HG02852 (cell line): Measurements from ENCODE around the gene ZC3H12D.
"Not testable (repeated sequence)": the region's sequence is repeated elsewhere in the genome, so short reads cannot be mapped to it uniquely, and the experiment has no call there.

Experiments
- ATAC-seq: cut with Tn5 transposase; IDR thresholded peaks from one replicate; pipeline ENCODE4 v1.9.1; 2021; ENCODE audit warnings: mild to moderate bottlenecking, moderate library complexity; ENCODE audit not compliant: unreplicated experiment

ZC3H12D gene

GRCh38 chr6:149444360-149445094 is 40.3 kb downstream of the ZC3H12D start:
- ATAC-seq, result not testable (repeated sequence)

DNA sequence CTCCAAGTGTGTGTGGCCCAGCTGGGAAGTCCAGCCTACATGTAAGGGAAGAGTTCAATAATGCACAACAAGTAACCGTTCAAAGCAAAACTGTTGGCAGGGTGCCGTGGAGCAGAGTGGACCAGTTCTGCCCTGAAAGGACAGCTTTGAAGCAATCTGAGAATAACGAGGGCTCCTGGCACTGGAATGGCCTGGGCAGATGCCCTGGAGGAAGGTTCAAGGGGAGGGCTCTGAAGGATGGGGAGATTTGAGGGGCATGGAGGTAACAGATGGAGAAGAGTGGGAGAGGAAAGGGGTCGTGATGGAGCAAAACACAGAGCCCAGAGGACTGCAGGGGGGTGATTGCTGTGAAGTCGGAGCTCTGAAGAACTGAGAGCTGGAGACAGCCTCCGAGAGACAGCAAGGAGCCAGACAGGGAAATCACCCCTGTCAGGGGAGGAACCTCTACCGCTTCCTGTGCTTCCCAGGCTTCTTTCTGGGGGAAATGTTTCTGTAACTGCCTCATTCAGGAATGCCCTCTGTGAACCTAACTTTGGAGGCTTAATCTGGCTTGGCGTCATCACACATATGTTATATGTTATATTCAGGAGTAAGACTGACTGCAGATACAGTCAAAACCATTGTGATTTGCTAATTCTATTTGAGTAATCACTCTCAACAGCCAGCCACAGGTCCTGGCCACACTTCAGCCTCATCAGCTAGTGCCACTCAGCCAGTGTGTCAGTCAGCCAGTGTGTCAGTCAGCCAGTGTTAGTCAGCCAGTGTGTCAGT is 41.2 kb downstream of the ZC3H12D start:
- no peak for ATAC-seq

DNA sequence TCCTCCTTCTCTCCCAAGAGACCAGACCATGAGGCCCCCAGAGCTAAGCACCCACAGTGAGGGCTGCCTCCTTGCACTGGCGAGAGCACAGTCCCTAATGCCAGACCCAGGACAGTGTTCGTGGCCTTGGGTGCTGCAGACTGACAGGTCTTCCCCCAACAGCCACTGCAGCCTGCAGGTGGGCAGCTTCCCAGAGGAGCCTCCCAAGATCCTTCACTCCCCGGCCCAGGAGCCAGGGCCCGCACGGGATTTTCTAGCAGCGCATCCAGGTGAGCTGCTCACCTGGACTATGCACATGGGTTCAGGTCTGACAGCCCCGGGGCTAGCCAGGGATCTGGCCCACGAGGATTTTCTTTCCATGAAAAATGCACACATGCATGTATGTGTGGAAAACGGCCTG is 43.1 kb downstream of the ZC3H12D start:
- ATAC-seq, result no peak

GRCh38 chr6:149440735-149441671 is 43.8 kb downstream of the ZC3H12D start:
- ATAC-seq, result no peak

DNA sequence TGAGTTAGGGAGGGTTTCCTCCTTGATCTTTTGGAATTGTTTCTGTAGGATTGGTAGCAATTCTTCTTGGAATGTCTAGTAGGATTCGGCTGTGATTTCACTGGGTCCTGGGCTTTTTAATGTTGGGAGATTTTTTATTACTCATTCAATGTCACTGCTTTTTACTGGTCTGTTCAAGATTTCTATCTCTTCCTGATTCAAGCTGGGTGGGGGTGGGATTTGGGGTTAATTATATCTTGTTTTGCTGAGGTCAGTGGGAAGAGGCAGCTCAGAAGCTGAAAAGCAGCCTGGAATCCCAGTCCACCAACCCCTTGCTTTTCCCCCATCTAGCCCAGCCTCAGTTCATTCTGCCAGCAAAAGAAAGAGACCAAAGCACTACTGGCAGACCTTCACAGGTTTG is 45.2 kb downstream of the ZC3H12D start:
- no peak for ATAC-seq

DNA sequence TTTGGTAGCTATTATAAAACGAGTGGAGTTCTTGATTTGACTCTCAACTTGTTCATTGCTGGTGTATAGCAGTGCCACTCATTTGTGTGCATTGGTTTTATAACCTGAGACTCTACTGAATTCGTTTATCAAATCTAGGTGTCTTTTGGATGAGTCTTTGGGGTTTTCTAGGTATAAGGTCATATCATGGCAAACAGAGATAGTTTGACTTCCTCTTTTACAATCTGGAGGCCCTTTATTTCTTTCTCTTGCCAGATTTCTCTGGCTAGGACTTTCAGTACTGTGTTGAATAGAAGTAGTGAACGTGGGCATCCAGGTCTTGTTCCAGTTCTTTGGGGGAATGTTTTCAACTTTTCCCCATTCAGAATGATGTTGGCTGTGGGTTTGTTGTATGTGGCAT is 46.0 kb downstream of the ZC3H12D start:
- peak; percentile 81 for ATAC-seq

DNA sequence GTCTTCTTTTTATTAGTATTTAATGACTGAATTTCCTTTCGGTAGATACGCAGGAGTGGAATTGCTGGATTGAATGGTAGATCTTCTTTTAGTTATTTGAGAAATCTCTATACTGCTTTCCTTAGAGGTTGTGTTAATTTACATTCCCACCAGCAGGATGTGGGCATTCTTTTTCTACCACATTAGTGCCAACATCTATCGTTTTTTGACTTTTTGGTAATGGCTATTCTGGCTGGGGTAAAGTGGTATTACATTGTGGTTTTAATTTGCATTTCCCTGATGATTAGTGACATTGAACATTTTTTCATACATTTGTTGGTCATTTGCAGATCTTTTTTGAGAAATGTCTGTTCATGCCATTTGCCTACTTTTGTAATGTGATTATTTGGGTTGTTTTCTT is 47.6 kb downstream of the ZC3H12D start:
- ATAC-seq, result no peak

- ATAC-seq, result no peak
Measured at GRCh38 chr6:149436647-149437046, 48.2 kb downstream of the ZC3H12D start.

GRCh38 chr6:149435919-149436586 is 48.8 kb downstream of the ZC3H12D start:
- no peak for ATAC-seq

DNA sequence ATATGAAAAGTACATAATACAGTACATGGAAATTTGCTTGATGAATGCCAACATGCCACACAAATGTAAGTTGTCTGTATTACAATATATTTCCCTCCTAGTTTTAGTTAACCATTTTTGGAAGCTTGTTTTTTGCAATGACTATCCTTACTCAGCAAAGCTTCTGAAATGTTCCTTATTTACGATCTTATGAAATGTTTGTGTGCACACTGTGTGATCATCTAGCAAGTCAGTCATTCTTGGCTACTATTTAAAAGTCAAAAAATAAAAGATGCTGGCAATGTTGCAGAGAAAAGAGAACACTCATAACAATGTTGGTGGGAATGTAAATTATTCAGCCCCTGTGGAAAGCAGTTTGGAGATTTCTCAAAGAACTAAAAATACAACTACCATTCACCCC is 50.9 kb downstream of the ZC3H12D start:
- ATAC-seq, result no peak

DNA sequence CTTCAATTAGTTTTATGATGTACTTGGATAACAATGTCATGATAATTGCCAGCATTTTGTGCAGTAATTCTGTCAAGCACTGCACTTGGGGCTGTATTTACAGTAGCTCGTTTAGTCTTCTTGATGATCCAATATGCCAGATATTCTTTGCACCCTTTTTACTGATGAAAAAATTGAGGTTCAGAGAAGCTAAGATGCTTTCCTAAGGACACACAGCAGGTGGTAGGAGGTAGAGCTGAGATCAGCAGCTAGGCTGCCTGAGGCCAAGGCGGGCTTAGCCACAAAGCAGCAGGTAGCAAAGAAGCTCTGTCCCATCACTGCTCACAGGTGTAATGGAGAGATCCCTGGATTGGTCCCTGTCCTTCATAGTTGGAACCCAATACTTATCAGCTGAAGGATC is 51.4 kb downstream of the ZC3H12D start:
- no peak for ATAC-seq

GRCh38 chr6:149431905-149432775 is 52.7 kb downstream of the ZC3H12D start:
- ATAC-seq, result peak; percentile 83

- no peak for ATAC-seq
Measured at GRCh38 chr6:149429427-149430360, 55.1 kb downstream of the ZC3H12D start.

DNA sequence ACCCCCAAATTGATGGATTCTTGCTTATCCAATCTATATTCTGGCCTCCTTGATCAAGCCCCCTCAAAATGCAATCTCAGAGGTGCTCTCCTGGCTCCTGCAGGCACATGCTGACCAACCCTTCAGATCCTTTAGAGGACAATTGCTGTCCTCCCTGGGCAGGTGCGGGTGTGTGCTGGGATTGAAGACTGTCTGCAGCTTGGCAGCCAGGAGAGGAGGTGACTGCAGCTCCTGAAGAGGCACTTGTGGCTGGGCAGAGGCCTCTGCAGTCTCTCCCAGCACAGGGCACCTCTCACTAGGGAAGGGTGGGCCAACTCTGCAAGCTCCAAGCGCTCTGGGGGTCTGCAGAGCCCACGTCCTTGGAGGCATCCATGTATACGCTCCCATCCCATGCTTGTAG is 56.2 kb downstream of the ZC3H12D start:
- no peak for ATAC-seq

DNA sequence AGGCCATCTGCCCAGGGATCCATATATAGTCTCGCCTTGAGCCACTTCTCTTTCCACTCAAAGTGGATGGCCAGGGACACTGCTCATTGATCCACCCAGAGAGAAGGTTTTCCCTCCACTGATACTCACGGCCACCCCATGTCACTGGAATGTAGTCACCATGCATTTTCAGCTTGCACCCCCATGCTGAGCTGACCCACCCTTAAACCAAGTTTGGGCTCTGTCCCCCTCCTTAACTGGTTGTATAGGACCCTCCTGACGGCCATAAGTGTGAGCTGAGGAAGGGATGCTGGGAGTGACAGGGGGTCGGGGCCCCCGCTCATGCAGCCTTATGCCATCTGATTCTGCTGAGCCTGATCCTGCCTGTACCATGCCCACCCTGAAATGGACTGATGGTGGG is 59.1 kb downstream of the ZC3H12D start:
- no peak for ATAC-seq

- ATAC-seq, result no peak
Measured at GRCh38 chr6:149425224-149425623, 59.6 kb downstream of the ZC3H12D start.

DNA sequence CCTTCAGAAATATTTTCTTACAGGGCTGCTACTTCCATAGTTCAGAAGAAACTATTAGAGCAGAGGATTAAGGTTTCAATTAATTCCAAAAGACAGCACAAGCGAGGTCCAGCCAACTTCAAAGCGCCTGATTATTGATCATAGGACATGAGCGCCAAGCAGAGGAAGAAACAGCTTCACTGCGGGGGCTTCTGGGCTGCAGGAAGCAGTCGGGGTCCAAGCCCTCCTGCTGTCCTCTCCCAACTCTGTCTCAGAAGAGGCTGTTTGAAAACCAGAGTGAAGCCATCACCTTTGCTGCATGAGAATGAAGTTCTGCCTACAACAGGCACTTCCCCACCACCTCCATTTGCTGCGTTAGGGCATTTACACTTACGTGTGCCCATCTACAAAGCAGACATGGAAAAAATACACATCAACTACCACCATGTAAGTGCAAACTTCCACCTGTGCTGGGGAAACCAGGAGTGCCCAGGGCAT is 60.8 kb downstream of the ZC3H12D start:
- no peak for ATAC-seq

DNA sequence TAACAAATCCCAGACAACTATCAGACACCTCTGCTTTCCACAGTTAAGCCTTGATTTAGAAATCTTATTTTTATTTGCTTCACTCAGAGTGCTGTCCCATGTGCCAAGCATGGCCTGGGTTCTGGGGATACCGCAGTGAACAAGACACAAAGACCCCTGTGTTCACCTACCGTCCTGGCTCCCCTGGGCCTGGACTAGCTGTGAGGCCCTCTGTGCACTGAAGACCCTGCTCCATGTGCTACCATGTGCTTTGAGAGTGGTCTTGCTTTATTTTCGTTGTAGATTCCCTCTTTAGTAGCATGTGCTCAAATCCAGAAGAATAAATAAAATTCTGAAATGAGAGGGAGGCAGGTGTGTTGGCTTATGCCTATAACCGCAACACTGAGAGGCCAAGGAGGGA is 62.2 kb downstream of the ZC3H12D start:
- no peak for ATAC-seq

DNA sequence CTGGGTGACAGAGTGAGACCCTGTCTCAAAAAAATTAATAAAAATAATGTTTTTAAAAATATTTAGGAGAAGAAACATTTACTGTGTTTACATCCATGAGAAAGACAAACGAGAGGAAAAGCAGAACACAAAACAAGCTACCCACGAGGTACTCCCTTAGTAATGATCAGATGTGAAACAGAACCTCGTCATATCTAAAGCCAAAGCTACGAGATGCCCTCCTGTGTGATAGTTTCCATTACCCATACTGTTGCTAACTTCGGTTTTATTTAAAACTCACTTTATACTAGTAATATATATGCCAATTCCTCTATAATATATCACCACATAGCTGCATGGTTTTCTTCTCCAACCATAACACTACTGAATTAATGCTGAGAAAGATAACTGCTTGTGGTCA is 63.7 kb downstream of the ZC3H12D start:
- no peak for ATAC-seq
